H9 (cell line): Measurements from ENCODE around the gene RASA3. TPM values are rescaled to one million over a fixed set of nuclear protein-coding genes. Genes with fewer than 3 reads are reported as not detected.

Source experiments
- DNase-seq: peaks from one replicate; pipeline ENCODE4 v3.0.0-alpha.2; 2017
- H2AFZ ChIP-seq: one replicate; pipeline ENCODE4 v1.6.1; 2013; ENCODE audit warnings: mild to moderate bottlenecking, low read length, control low read depth, moderate library complexity
- H2AK5ac ChIP-seq: 2 replicates; pipeline ENCODE4 v1.6.1; 2013; ENCODE audit warnings: low read length, control low read depth, mixed read lengths; ENCODE audit not compliant: insufficient read length
- H2BK120ac ChIP-seq: one replicate; pipeline ENCODE4 v1.6.1; 2013; ENCODE audit warnings: low read depth, mild to moderate bottlenecking, low read length, control low read depth, inconsistent platforms; ENCODE audit not compliant: poor library complexity, severe bottlenecking
- H2BK12ac ChIP-seq: 2 replicates; pipeline ENCODE4 v1.6.1; 2013; ENCODE audit warnings: low read length, control low read depth, mixed read lengths, low read depth; ENCODE audit not compliant: insufficient read length
- H2BK15ac ChIP-seq: 2 replicates; pipeline ENCODE4 v1.6.1; 2013; ENCODE audit warnings: low read depth, low read length, control low read depth
- H2BK20ac ChIP-seq: one replicate; pipeline ENCODE4 v1.6.1; 2013; ENCODE audit warnings: low read depth, mild to moderate bottlenecking, low read length, control low read depth, inconsistent platforms; ENCODE audit not compliant: poor library complexity, severe bottlenecking
- H2BK5ac ChIP-seq: 2 replicates; pipeline ENCODE4 v1.6.1; 2013; ENCODE audit warnings: low read length, control low read depth, mixed read lengths; ENCODE audit not compliant: insufficient read length
- H3K14ac ChIP-seq: 2 replicates; pipeline ENCODE4 v1.6.1; 2013; ENCODE audit warnings: low read length, control low read depth; ENCODE audit not compliant: insufficient read depth
- H3K18ac ChIP-seq: 2 replicates; pipeline ENCODE4 v1.6.1; 2013; ENCODE audit warnings: low read depth, mild to moderate bottlenecking, mixed read lengths, low read length, control low read depth; ENCODE audit not compliant: insufficient read length
- H3K23ac ChIP-seq: 2 replicates; pipeline ENCODE4 v1.6.1; 2013; ENCODE audit warnings: low read length, control low read depth, mixed read lengths, low read depth; ENCODE audit not compliant: insufficient read length
- H3K23me2 ChIP-seq: 2 replicates; pipeline ENCODE4 v1.6.1; 2013; ENCODE audit warnings: low read depth, mild to moderate bottlenecking, mixed read lengths, low read length, control low read depth; ENCODE audit not compliant: insufficient read length, poor library complexity, severe bottlenecking
- H3K27ac ChIP-seq: 2 replicates; pipeline ENCODE4 v1.5.1; 2013; ENCODE audit warnings: low read length, control low read depth, mixed read lengths, low read depth; ENCODE audit not compliant: insufficient read length
- H3K27me3 ChIP-seq: 2 replicates; pipeline ENCODE4 v1.6.1; 2013; ENCODE audit warnings: low read length, control low read depth, inconsistent platforms; ENCODE audit not compliant: insufficient read depth
- H3K4ac ChIP-seq: 2 replicates; pipeline ENCODE4 v1.6.1; 2013; ENCODE audit warnings: low read depth, mild to moderate bottlenecking, control low read depth, inconsistent platforms, low read length, moderate library complexity
- H3K4me1 ChIP-seq: 2 replicates; pipeline ENCODE4 v1.6.1; 2013; ENCODE audit warnings: low read length, control low read depth, inconsistent platforms; ENCODE audit not compliant: insufficient read depth
- H3K4me2 ChIP-seq: 2 replicates; pipeline ENCODE4 v1.6.1; 2013; ENCODE audit warnings: low read length, control low read depth, mixed read lengths; ENCODE audit not compliant: insufficient read length, insufficient read depth
- H3K56ac ChIP-seq: 2 replicates; pipeline ENCODE4 v1.6.1; 2013; ENCODE audit warnings: low read depth, mild to moderate bottlenecking, mixed read lengths, low read length, control low read depth; ENCODE audit not compliant: insufficient read length
- H3K79me1 ChIP-seq: 2 replicates; pipeline ENCODE4 v1.6.1; 2013; ENCODE audit warnings: low read depth, mild to moderate bottlenecking, moderate library complexity, low read length, control low read depth, inconsistent platforms; ENCODE audit not compliant: insufficient read depth, poor library complexity, severe bottlenecking
- H3K79me2 ChIP-seq: 2 replicates; pipeline ENCODE4 v1.6.1; 2013; ENCODE audit warnings: low read length, control low read depth, inconsistent platforms; ENCODE audit not compliant: insufficient read depth
- H3K9ac ChIP-seq: 2 replicates; pipeline ENCODE4 v1.6.1; 2013; ENCODE audit warnings: low read length, control low read depth, mixed read lengths; ENCODE audit not compliant: insufficient read length; ENCODE audit errors: extremely low read depth
- H3K9me3 ChIP-seq: one replicate; pipeline ENCODE4 v1.6.1; 2013; ENCODE audit warnings: low read depth, low read length, inconsistent platforms; ENCODE audit not compliant: control insufficient read depth
- H3T11ph ChIP-seq: one replicate; pipeline ENCODE4 v1.6.1; 2013; ENCODE audit warnings: mild to moderate bottlenecking, low read length, control low read depth, inconsistent platforms
- H4K20me1 ChIP-seq: one replicate; pipeline ENCODE4 v1.6.1; 2013; ENCODE audit not compliant: control insufficient read depth, insufficient read length, insufficient read depth
- H4K5ac ChIP-seq: 2 replicates; pipeline ENCODE4 v1.6.1; 2013; ENCODE audit warnings: low read depth, mild to moderate bottlenecking, mixed read lengths, low read length, control low read depth; ENCODE audit not compliant: insufficient read length
- H4K8ac ChIP-seq: replicated peaks from 2 replicates; pipeline ENCODE4 v1.6.1; 2013; ENCODE audit warnings: low read length, control low read depth, mixed read lengths, low read depth; ENCODE audit not compliant: insufficient read length
- H4K91ac ChIP-seq: 2 replicates; pipeline ENCODE4 v1.6.1; 2013; ENCODE audit warnings: low read depth, mild to moderate bottlenecking, moderate library complexity, mixed read lengths, low read length, control low read depth; ENCODE audit not compliant: insufficient read length
- H3K27ac Mint-ChIP-seq, 3 experiments: 2 replicates in 2 of 3; 3 replicates in 1 of 3; pipeline ENCODE4 v1.8.0; 2020 to 2021; ENCODE audit warnings: mixed read lengths in 3 of 3, mild to moderate bottlenecking in 1 of 3, moderate library complexity in 1 of 3
- H3K27me3 Mint-ChIP-seq: 2 replicates; pipeline ENCODE4 v1.8.0; 2021; ENCODE audit warnings: low read depth, mild to moderate bottlenecking, moderate library complexity, mixed read lengths
- H3K36me3 Mint-ChIP-seq, 3 experiments: 2 replicates in 2 of 3; 3 replicates in 1 of 3; pipeline ENCODE4 v1.8.0; 2020 to 2021; ENCODE audit warnings: low read depth in 3 of 3, mixed read lengths in 3 of 3; ENCODE audit not compliant: insufficient read depth in 1 of 3
- H3K4me1 Mint-ChIP-seq, 2 experiments: 2 replicates each; pipeline ENCODE4 v1.8.0; 2020; ENCODE audit warnings: mixed read lengths in 2 of 2
- H3K4me3 Mint-ChIP-seq, 2 experiments: 2 replicates in 1 of 2; 3 replicates in 1 of 2; pipeline ENCODE4 v1.8.0; 2020 to 2021; ENCODE audit warnings: mild to moderate bottlenecking in 2 of 2, mixed read lengths in 2 of 2, moderate library complexity in 1 of 2
- H3K9me3 Mint-ChIP-seq, 2 experiments: 2 replicates in 1 of 2; 3 replicates in 1 of 2; pipeline ENCODE4 v1.8.0; 2020; ENCODE audit warnings: mild to moderate bottlenecking in 2 of 2, mixed read lengths in 2 of 2, moderate library complexity in 1 of 2
- WGBS: extraction: QIAGEN DNeasy Blood & Tissue Kit; methylation state at CpG from one replicate; pipeline ENCODE4 v1.1.7; 2013; ENCODE audit warnings: missing lambda C conversion rate, low lambda C conversion rate, mixed read lengths; ENCODE audit not compliant: insufficient read length; ENCODE audit errors: extremely low coverage; 5-methylcytosine and 5-hydroxymethylcytosine counted together
- total RNA-seq: library from RNA; stranded (reverse); gene quantifications from 2 replicates; pipeline ENCODE4 v1.2.1, GENCODE V29; 2021
- TF ChIP-seq, protein P1 (sequence below): fragments of 200-600 bp; sonication (generic); conservative IDR thresholded peaks from 3 replicates; pipeline ENCODE4 v1.8.0; 2021; ENCODE audit warnings: antibody characterized with exemption, mild to moderate bottlenecking

RASA3 gene
- total RNA-seq, 1 experiment from 2014 or later, result 12.3 TPM

DNA sequence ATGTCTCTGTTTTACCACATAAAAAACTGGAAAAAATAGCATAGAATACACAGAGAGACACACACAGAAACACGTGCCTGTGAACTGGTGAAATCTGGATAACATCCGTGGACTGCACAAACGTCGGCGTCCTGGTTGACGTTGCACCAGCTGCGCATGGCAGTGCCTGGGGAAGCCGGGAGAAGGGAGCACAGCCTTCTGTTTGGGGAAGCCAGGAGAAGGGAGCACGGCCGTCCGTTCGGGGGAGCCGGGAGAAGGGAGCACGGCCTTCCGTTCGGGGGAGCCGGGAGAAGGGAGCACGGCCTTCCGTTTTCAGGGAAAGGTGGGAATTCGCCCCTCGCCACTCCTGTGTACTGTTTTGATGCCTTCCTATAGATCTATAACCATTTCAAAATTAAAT, 94.7 kb downstream of the RASA3 start:
- Mint-ChIP-seq H3K36me3 (peaks cover 0 to 4% (median 0%) of the 10 kb centered on the region in 3 experiments; a peak in 1 of 7 replicates), H3K27ac (no peak overlapping the region), H3K27me3 (no peaks in the 10 kb centered on the region), H3K4me3 (no peak overlapping the region), H3K9me3 (no peaks in the 10 kb centered on the region; a peak in 2 of 5 replicates), H3K4me1 (peaks cover 27 to 40% of the 10 kb centered on the region in 2 experiments)
- no peak overlapping the region for H2BK12ac ChIP-seq
- H3K4me1 ChIP-seq, result no peaks in the 10 kb centered on the region
- H2AK5ac ChIP-seq, result no peak overlapping the region
- no peak overlapping the region for H3K4me2 ChIP-seq
- H4K5ac ChIP-seq, result no peak overlapping the region
- peaks cover 4% of the 10 kb centered on the region; the same call in 1 of the 2 replicates for H3K79me2 ChIP-seq
- no peak overlapping the region for H3K18ac ChIP-seq
- TF ChIP-seq, protein P1, sequence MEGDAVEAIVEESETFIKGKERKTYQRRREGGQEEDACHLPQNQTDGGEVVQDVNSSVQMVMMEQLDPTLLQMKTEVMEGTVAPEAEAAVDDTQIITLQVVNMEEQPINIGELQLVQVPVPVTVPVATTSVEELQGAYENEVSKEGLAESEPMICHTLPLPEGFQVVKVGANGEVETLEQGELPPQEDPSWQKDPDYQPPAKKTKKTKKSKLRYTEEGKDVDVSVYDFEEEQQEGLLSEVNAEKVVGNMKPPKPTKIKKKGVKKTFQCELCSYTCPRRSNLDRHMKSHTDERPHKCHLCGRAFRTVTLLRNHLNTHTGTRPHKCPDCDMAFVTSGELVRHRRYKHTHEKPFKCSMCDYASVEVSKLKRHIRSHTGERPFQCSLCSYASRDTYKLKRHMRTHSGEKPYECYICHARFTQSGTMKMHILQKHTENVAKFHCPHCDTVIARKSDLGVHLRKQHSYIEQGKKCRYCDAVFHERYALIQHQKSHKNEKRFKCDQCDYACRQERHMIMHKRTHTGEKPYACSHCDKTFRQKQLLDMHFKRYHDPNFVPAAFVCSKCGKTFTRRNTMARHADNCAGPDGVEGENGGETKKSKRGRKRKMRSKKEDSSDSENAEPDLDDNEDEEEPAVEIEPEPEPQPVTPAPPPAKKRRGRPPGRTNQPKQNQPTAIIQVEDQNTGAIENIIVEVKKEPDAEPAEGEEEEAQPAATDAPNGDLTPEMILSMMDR, result no peak
- H2AFZ ChIP-seq, result no peak overlapping the region
- peaks cover 3% of the 10 kb centered on the region for H4K20me1 ChIP-seq
- no peaks in the 10 kb centered on the region for H3K9me3 ChIP-seq
- H4K8ac ChIP-seq, result no peak overlapping the region
- H3K9ac ChIP-seq, result no peak overlapping the region
- no peak overlapping the region for H3K56ac ChIP-seq
- no peak for DNase-seq
- H3K27me3 ChIP-seq, result no peaks in the 10 kb centered on the region
- no peak overlapping the region for H3T11ph ChIP-seq
- no peak overlapping the region for H3K23ac ChIP-seq
- no peaks in the 10 kb centered on the region for H3K23me2 ChIP-seq
- no peak overlapping the region for H2BK15ac ChIP-seq
- no peak overlapping the region for H2BK20ac ChIP-seq
- H4K91ac ChIP-seq, result no peak overlapping the region
- H2BK5ac ChIP-seq, result no peak overlapping the region
- WGBS, result no CpG with 5 or more reads among the region's 21 CpGs
- H3K27ac ChIP-seq, result no peak overlapping the region
- no peak overlapping the region for H2BK120ac ChIP-seq
- no peak overlapping the region for H3K14ac ChIP-seq
- no peak overlapping the region for H3K4ac ChIP-seq
- no peaks in the 10 kb centered on the region for H3K79me1 ChIP-seq
